Suprapubic skin (tissue), 4 donors: ENCODE measurements around the gene ST3GAL3.

Experiments used
- CTCF ChIP-seq, 2 donors: fragments of 200-600 bp in 1 of 2; fragments of 450-650 bp in 1 of 2; sonication (generic) in 1 of 2; IDR thresholded peaks; one replicate each; pipeline ENCODE4 v1.5.1; 2016 to 2019; ENCODE audit warnings: antibody characterized with exemption in 2 of 2, mild to moderate bottlenecking in 1 of 2, moderate library complexity in 1 of 2
- EP300 ChIP-seq: sonication (generic); formaldehyde crosslinking; IDR thresholded peaks from one replicate; pipeline ENCODE4 v1.6.1; 2017; ENCODE audit warnings: antibody characterized with exemption
- POLR2A ChIP-seq, 2 donors: fragments of 450-650 bp; IDR thresholded peaks; one replicate each; pipeline ENCODE4 v1.6.1; 2017; ENCODE audit warnings: antibody characterized with exemption in 2 of 2, mild to moderate bottlenecking in 2 of 2, moderate library complexity in 2 of 2
- POLR2AphosphoS5 ChIP-seq, 3 donors: sonication (generic); formaldehyde crosslinking; IDR thresholded peaks; one replicate each; pipeline ENCODE4 v1.6.1; 2017; ENCODE audit warnings: antibody characterized with exemption in 3 of 3

- TF ChIP-seq POLR2AphosphoS5 (IDR thresholded peaks at IDR 0.05) = no peak
- no peak for TF ChIP-seq CTCF (IDR thresholded peaks at IDR 0.05)
- no peak for TF ChIP-seq POLR2A (IDR thresholded peaks at IDR 0.05)
- no peak for TF ChIP-seq EP300
These were observed 58.9 kb downstream of the ST3GAL3 start for GRCh38 chr1:43766086-43766784.
